ENCODE measurements around the gene PRSS33.
A peak's percentile ranks its signal among the peaks of the same experiment; 100 is the strongest.

Gene PRSS33

GRCh38 chr16:2776500-2777139 is 10.7 kb downstream of the PRSS33 start:
- peak overlapping the region; percentile 95 for H3K4me3 ChIP-seq (replicated peaks; ENCODE audit: low read depth, low read length)
- no peak for DNase-seq (ENCODE audit: low read depth)
- no peak for TF ChIP-seq CTCF (IDR thresholded peaks at IDR 0.05; ENCODE audit: low read length, missing control alignments)

GRCh38 chr16:2775765-2776499 is 11.4 kb downstream of the PRSS33 start:
- TF ChIP-seq CTCF (IDR thresholded peaks at IDR 0.05; ENCODE audit: low read length, missing control alignments): no peak
- peak overlapping the region; percentile 95 for H3K4me3 ChIP-seq (replicated peaks; ENCODE audit: low read depth, low read length)
- DNase-seq (ENCODE audit: low read depth): no peak

- no peak for TF ChIP-seq CTCF (IDR thresholded peaks at IDR 0.05; ENCODE audit: low read length, missing control alignments)
- H3K4me3 ChIP-seq (replicated peaks; ENCODE audit: low read depth, low read length): peak overlapping the region; percentile 95
- no peak for DNase-seq (ENCODE audit: low read depth)
These were observed 12.1 kb downstream of the PRSS33 start for GRCh38 chr16:2775131-2775716.

GRCh38 chr16:2774161-2774891 is 13.0 kb downstream of the PRSS33 start:
- no peak overlapping the region for H3K4me3 ChIP-seq (replicated peaks; ENCODE audit: low read depth, low read length)
- no peak for TF ChIP-seq CTCF (IDR thresholded peaks at IDR 0.05; ENCODE audit: low read length, missing control alignments)
- no peak for DNase-seq (ENCODE audit: low read depth)

- no peak for TF ChIP-seq CTCF (IDR thresholded peaks at IDR 0.05; ENCODE audit: low read length, missing control alignments)
- H3K4me3 ChIP-seq (replicated peaks; ENCODE audit: low read depth, low read length): no peak overlapping the region
- no peak for DNase-seq (ENCODE audit: low read depth)
These were observed 14.0 kb downstream of the PRSS33 start for GRCh38 chr16:2773188-2773968.

All from fibroblast of pulmonary artery (primary cell).